HepG2 (cell line): Measurements from ENCODE around the gene ZNF446. TPM values are rescaled to one million over a fixed set of nuclear protein-coding genes. Genes with fewer than 3 reads are reported as not detected.

ENCODE experiments used
- CBX1 ChIP-seq: IDR thresholded peaks from one replicate; pipeline ENCODE4 v1.6.1; 2016; ENCODE audit warnings: antibody characterized with exemption, low read depth
- JDP2 ChIP-seq: sonication (generic); formaldehyde crosslinking; IDR thresholded peaks from 2 replicates; pipeline ENCODE4 v1.8.1; 2022; ENCODE audit warnings: missing genetic modification reagents, borderline replicate concordance
- KIAA2018 ChIP-seq: sonication (generic); formaldehyde crosslinking; IDR thresholded peaks from 2 replicates; pipeline ENCODE4 v1.5.0; 2020; ENCODE audit warnings: mild to moderate bottlenecking, missing genetic modification reagents, borderline replicate concordance
- MAFF ChIP-seq: IDR thresholded peaks from 2 replicates; pipeline ENCODE4 v1.6.1; 2011; ENCODE audit warnings: low read depth, low read length, improper control_type of control experiment
- NFIB ChIP-seq: sonication (generic); formaldehyde crosslinking; IDR thresholded peaks from 2 replicates; pipeline ENCODE4 v1.9.0; 2021; ENCODE audit warnings: missing genetic modification reagents, mild to moderate bottlenecking, borderline replicate concordance
- RAD21 ChIP-seq: fragments of 450-650 bp; formaldehyde crosslinking; IDR thresholded peaks from 2 replicates; pipeline ENCODE4 v1.5.0; 2020; ENCODE audit warnings: mild to moderate bottlenecking
- RBM39 ChIP-seq: fragments of 200-400 bp; formaldehyde crosslinking; IDR thresholded peaks from one replicate; pipeline ENCODE4 v1.6.1; 2018; ENCODE audit warnings: antibody characterized with exemption, mild to moderate bottlenecking, low read depth, low read length; ENCODE audit not compliant: poor library complexity, severe bottlenecking
- STAT5B ChIP-seq: sonication (generic); formaldehyde crosslinking; IDR thresholded peaks from 2 replicates; pipeline ENCODE4 v1.4.0; 2020; ENCODE audit warnings: missing genetic modification reagents
- TGIF2 ChIP-seq: IDR thresholded peaks from 2 replicates; pipeline ENCODE4 v1.6.1; 2016; ENCODE audit warnings: control low read depth, missing compliant biosample characterization
- ZBTB8A ChIP-seq: sonication (generic); formaldehyde crosslinking; IDR thresholded peaks from 2 replicates; pipeline ENCODE4 v1.4.0; 2020; ENCODE audit warnings: mild to moderate bottlenecking, low read depth, missing genetic modification reagents, borderline replicate concordance
- ZFAT ChIP-seq: sonication (generic); formaldehyde crosslinking; conservative IDR thresholded peaks from 2 replicates; pipeline ENCODE4 v1.8.1; 2023; ENCODE audit warnings: missing genetic modification reagents, inconsistent platforms
- ZMYM3 ChIP-seq: sonication (generic); formaldehyde crosslinking; IDR thresholded peaks from 2 replicates; pipeline ENCODE4 v1.5.1; 2020; ENCODE audit warnings: mild to moderate bottlenecking, missing genetic modification reagents
- ZNF225 ChIP-seq: sonication (generic); formaldehyde crosslinking; IDR thresholded peaks from 2 replicates; pipeline ENCODE4 v1.4.0; 2020; ENCODE audit warnings: mild to moderate bottlenecking, missing genetic modification reagents
- ZNF720 ChIP-seq: sonication (generic); formaldehyde crosslinking; IDR thresholded peaks from 2 replicates; pipeline ENCODE4 v1.4.0; 2020; ENCODE audit warnings: missing genetic modification reagents
- polyA plus RNA-seq, 8 experiments: library from polyadenylated mRNA; depleted of rRNA in 3 of 8; stranded (reverse) in 7 of 8; unstranded in 1 of 8; fragments of >200 nt; fragmentation: Illumina TruSeq in 4 of 8; extraction: Trizol in 4 of 8; gene quantifications; 2 replicates each; pipeline versions ENCODE4 v1.2.1 to v1.2.3, GENCODE V29; 2011 to 2016; ENCODE audit warnings: low read depth in 4 of 8, missing spikeins in 1 of 8, mixed read lengths in 1 of 8; ENCODE audit not compliant: insufficient read depth in 1 of 8
- total RNA-seq, 5 experiments: library from RNA; depleted of rRNA; stranded (reverse); fragments of >200 nt; fragmentation: Illumina TruSeq; extraction: Trizol; gene quantifications; 2 replicates each; pipeline ENCODE4 v1.2.3, GENCODE V29; 2016; ENCODE audit warnings: low read depth in 1 of 5
- TF ChIP-seq, protein P1 (sequence below): sonication (generic); formaldehyde crosslinking; IDR thresholded peaks from 2 replicates; pipeline ENCODE4 v1.8.0; 2022; ENCODE audit warnings: mild to moderate bottlenecking, missing genetic modification reagents, moderate library complexity
- TF ChIP-seq, protein P2 (sequence below): sonication (generic); formaldehyde crosslinking; IDR thresholded peaks from 2 replicates; pipeline ENCODE4 v1.8.1; 2022; ENCODE audit warnings: low read depth, mild to moderate bottlenecking, missing genetic modification reagents
- TF ChIP-seq, protein P3 (sequence below): sonication (generic); formaldehyde crosslinking; IDR thresholded peaks from 2 replicates; pipeline ENCODE4 v1.8.1; 2023; ENCODE audit warnings: mild to moderate bottlenecking, missing genetic modification reagents, borderline replicate concordance

The ZNF446 gene
- total and polyA plus RNA-seq, 2 of the 13 experiments (the other 11 are each of a cell fraction or from before 2014, with no cell fraction given) = 3.0 to 3.6 TPM

DNA sequence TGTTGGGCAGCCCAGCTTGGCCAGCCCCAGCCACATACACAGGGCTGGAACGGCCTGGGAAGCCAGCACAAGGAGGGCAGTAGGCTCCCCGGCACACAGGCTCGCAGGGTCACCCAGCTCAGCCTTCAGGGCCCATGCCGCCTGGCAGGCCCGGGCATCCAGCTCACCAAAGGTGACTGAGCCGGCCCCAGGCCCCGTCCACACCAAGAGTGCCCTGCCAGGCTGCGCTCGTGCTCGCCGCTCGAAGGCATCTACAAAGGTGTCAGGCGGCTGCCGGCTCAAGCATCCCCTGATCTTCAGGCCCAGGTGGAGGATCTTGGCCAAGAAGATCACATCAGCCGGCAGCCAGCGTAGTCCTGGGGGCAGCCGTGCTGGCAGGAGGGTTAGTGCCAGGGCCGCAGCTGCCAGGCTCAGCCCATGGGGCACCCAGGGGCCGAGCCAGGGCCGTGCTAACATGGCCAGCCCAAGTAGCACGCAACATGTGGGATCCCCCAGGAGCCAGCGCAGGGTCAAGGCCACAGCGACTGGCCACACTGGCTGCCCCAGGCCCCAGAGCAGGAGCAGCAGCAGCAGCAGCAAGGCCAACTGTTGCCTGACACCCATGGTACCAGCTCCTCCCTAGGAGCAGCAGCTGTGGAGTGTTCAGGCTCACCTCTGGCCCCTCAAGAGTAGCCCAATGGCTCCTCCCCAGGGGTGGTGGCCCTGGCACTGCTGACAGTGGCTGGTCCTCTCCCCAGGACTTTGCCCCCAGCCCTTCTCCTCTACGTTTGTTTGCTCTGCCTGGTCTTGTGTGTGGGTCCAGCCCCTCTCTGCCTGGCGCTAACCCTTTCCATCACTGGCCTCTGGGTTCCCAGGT, 35.4 kb downstream of the ZNF446 start, which contains the start of gene SLC27A5 (continued):
- TF ChIP-seq, protein P1, sequence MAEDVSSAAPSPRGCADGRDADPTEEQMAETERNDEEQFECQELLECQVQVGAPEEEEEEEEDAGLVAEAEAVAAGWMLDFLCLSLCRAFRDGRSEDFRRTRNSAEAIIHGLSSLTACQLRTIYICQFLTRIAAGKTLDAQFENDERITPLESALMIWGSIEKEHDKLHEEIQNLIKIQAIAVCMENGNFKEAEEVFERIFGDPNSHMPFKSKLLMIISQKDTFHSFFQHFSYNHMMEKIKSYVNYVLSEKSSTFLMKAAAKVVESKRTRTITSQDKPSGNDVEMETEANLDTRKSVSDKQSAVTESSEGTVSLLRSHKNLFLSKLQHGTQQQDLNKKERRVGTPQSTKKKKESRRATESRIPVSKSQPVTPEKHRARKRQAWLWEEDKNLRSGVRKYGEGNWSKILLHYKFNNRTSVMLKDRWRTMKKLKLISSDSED (CRISPR knock-in tag) = no peak
- TF ChIP-seq, protein P2, sequence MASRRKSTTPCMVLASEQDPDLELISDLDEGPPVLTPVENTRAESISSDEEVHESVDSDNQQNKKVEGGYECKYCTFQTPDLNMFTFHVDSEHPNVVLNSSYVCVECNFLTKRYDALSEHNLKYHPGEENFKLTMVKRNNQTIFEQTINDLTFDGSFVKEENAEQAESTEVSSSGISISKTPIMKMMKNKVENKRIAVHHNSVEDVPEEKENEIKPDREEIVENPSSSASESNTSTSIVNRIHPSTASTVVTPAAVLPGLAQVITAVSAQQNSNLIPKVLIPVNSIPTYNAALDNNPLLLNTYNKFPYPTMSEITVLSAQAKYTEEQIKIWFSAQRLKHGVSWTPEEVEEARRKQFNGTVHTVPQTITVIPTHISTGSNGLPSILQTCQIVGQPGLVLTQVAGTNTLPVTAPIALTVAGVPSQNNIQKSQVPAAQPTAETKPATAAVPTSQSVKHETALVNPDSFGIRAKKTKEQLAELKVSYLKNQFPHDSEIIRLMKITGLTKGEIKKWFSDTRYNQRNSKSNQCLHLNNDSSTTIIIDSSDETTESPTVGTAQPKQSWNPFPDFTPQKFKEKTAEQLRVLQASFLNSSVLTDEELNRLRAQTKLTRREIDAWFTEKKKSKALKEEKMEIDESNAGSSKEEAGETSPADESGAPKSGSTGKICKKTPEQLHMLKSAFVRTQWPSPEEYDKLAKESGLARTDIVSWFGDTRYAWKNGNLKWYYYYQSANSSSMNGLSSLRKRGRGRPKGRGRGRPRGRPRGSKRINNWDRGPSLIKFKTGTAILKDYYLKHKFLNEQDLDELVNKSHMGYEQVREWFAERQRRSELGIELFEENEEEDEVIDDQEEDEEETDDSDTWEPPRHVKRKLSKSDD (CRISPR knock-in tag) = peak; percentile 20; the same call in 1 of the 2 replicates
- no peak for TF ChIP-seq ZNF720
- TF ChIP-seq, protein P3, sequence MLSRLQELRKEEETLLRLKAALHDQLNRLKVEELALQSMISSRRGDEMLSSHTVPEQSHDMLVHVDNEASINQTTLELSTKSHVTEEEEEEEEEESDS (CRISPR knock-in tag) = no peak
- TF ChIP-seq CBX1 = no peak
- no peak for TF ChIP-seq TGIF2
- 0 out of 2 replicates have a peak, but pooled peaks have one; percentile 29 for TF ChIP-seq RAD21 (CRISPR knock-in tag)
- TF ChIP-seq STAT5B = peak; percentile 64; the same call in 1 of the 2 replicates
- TF ChIP-seq ZNF225 (CRISPR knock-in tag) = peak; percentile 31; the same call in 1 of the 2 replicates
- TF ChIP-seq JDP2 (CRISPR knock-in tag) = no peak
- 0 out of 2 replicates have a peak, but pooled peaks have one; percentile 50 for TF ChIP-seq ZMYM3 (CRISPR knock-in tag)
- TF ChIP-seq NFIB (CRISPR knock-in tag) = no peak
- TF ChIP-seq RBM39 = no peak
- no peak for TF ChIP-seq KIAA2018 (CRISPR knock-in tag)
- no peak for TF ChIP-seq ZBTB8A
- TF ChIP-seq ZFAT (CRISPR knock-in tag) = no peak
- TF ChIP-seq MAFF = no peak
